CD4-positive, alpha-beta T cell treated with Interleukin-4 for 4 hours (primary cell): ENCODE data around the gene PLEKHG5.
"Not testable (repeated sequence)": the region's sequence is repeated elsewhere in the genome, so short reads cannot be mapped to it uniquely, and the experiment has no call there.

Experiments
- DNase-seq: peaks from one replicate; pipeline ENCODE4 v3.0.0-alpha.2; 2020

Gene PLEKHG5

DNA sequence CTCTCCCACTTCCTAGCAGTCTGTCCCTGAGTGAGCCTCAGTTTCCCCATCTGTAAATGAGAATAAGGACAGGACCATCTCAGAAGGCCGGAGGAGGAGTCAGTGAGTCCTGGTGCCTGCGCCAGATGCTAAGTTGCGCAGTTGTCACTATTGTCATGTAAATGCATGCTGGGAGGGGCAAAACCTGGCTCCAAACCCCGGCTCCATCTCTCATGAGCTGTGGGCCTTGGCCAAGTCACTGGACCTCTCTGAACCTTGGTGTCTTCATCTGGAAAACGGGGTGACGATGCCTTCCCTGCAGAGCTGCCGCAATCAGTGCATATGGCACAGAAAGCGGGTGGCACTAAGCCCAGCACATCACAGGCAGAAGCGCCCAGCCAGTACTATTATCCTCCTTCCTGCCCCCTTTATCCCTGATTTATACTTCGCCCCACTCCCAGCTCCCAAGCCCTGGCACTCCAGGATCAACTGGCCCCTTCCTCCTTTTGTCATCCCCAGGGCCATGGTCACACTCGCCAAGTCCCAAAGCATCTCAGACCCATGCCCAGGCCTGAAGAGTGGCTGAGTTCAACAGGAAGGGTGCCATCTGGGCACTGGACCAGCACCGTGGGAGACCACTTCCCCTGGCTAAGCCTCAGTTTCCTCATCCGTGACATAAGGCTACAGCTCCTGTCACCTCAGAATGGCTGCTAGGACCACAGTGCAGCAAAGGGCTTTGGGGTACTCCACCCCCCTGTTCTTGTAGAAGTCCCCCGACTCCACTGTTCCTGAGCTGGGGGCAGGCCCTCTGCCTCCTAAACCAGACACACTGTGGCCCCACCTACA, 4.3 kb upstream of the PLEKHG5 start:
- no peak for DNase-seq

- no peak for DNase-seq
These were observed 3.6 kb upstream of the PLEKHG5 start for GRCh38 chr1:6495041-6495441.

- DNase-seq, result no peak
These were observed 3.2 kb upstream of the PLEKHG5 start for GRCh38 chr1:6494627-6495026.

- not testable (repeated sequence) for DNase-seq
These were observed 2.4 kb upstream of the PLEKHG5 start for GRCh38 chr1:6493834-6494223.

DNA sequence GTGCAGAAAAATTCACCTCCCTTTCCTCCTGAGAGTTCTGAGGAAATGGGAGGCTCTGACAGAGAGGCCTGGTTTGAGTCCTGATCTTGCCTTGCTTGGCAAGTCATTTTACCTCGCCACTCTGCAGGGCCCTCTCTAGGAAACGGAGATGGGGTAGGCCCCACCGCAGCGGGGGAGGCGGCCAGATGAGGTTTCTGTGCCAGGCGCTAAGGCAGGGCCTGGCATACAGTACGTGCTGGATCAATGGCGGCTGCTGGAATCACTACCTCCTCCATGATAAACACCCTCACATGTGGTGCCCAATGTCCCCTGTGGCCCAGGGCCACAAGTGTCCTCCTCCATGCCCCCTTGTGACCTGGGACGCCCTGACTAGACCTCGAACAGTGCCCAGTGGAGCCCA, 499 bp upstream of the PLEKHG5 start:
- no peak for DNase-seq

GRCh38 chr1:6491081-6491449, 402 bp downstream of the PLEKHG5 start:
- DNase-seq, result no peak

DNA sequence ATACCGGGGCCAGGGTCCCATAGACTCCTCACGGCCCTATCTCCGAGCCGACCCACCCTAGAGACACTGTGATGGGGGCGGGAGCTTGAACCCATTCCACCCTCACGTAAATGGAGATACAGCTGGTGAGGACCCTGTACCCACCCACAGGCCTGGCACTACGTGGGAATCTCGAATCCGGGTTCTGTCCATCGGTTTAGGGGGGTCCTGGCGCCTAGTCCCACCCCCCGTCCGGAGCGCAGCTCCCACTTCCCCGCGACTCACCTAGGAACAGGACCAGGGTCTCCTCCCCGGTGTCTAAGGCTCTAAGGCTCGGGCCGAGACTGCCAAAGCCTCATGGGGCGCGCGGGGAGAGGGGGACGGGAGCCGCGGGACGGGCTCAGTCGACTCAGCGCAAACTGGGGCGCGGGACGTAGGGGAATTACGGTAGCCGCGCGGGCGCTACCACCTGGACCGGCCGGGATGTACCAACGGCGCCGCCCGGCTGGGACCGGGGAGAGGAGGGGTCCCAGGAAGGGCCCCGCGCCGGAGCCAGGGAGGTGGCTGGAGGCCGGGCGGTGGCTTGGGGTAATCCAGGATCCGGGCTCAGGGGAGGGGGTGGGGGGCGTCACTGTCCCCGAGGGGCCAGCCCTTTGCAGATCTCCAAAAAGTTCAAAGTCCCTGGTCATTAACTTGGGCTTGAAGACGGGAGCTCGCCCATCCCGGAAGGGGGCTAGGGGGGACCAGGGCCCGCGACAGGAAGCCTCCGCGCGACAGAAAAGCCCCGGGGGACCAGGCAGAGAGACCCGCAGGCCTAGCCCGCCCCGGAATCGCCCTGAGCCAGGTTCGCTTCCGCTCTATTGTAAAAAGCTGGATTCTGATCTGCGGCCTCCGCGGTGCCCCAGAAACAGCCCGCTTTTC, 1.0 kb downstream of the PLEKHG5 start:
- peak; percentile 39 for DNase-seq

DNA sequence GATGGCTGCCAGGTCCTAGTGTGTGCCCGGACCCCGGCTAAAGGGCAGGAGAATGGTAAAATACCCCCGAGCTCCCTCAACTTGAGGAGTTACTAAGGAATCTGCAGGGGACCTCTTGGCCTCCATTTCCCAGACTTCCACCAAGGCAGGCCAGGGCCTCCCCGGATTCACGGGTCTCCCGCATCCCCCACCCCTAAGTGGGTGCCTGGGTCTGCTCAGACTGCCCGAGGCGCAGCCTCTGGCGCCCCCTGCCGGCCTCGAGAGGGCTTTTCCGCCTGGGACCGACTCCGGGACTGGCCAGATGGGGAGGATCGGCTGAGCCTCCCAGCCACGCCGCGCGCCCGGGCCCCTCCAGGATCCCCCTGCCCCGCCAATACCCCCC, 1.7 kb downstream of the PLEKHG5 start:
- peak; percentile 67 for DNase-seq

GRCh38 chr1:6489383-6489765, 2.1 kb downstream of the PLEKHG5 start:
- no peak for DNase-seq

GRCh38 chr1:6488602-6489382, 2.7 kb downstream of the PLEKHG5 start:
- DNase-seq, result no peak

DNA sequence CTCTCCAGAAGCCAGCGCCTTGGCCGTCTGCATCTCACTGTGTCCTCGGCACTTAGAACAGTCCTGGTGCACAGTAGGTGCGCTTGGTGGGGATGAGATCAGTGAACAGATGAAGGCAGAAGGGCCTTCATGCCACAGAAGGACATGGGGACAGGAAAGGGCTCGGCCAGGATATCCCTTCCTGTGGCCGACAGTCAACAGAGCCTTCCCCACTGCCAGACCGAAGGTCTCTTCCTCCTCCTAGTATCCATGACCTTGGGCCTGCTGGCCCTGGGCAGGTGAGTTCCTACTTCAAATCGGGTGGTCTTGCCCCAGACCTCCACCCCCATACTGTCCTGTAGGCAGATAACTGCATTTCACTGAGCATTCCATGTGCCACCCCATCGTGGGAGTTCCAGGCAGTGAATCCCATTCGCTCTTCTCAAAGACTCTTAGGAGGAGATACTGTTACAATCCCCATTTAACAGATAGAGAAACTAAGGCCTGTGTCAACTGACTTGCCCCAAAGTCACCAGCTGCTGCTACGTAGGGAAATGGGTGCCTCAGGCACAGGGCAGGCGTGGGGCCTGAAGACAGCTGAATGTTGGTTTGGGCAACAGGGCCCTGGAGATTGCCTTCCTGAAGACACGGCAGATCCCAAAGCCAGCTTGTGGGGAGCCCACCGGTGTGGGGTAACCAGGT, 3.5 kb downstream of the PLEKHG5 start:
- no peak for DNase-seq

- DNase-seq, result peak; percentile 80
These were observed 4.9 kb downstream of the PLEKHG5 start for GRCh38 chr1:6486433-6487011.

GRCh38 chr1:6485168-6486101, 6.0 kb downstream of the PLEKHG5 start:
- DNase-seq, result no peak

GRCh38 chr1:6484826-6485167, 6.7 kb downstream of the PLEKHG5 start:
- DNase-seq, result no peak

- no peak for DNase-seq
These were observed 7.7 kb downstream of the PLEKHG5 start for GRCh38 chr1:6483761-6484117.

- no peak for DNase-seq
These were observed 8.3 kb downstream of the PLEKHG5 start for GRCh38 chr1:6483017-6483760.

DNA sequence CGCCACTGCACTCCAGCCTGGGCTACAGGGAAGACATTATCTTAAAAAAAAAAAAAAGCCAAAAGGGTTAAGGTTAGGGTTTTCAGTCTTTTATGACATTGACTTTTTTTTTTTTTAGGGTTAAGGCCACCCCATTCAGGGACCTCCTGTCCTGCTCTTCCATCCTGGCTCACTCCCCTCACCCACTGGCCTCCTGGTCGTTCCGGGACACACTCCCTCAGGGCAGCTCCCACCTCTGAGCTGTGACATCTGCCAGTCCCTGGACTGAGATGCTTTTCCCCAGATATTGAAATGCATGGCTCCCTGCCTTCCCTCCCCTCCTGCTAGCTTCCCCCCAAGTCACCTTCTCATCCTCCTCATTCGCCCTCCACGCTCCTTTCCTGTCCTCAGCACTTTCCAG, 9.6 kb downstream of the PLEKHG5 start:
- no peak for DNase-seq

DNA sequence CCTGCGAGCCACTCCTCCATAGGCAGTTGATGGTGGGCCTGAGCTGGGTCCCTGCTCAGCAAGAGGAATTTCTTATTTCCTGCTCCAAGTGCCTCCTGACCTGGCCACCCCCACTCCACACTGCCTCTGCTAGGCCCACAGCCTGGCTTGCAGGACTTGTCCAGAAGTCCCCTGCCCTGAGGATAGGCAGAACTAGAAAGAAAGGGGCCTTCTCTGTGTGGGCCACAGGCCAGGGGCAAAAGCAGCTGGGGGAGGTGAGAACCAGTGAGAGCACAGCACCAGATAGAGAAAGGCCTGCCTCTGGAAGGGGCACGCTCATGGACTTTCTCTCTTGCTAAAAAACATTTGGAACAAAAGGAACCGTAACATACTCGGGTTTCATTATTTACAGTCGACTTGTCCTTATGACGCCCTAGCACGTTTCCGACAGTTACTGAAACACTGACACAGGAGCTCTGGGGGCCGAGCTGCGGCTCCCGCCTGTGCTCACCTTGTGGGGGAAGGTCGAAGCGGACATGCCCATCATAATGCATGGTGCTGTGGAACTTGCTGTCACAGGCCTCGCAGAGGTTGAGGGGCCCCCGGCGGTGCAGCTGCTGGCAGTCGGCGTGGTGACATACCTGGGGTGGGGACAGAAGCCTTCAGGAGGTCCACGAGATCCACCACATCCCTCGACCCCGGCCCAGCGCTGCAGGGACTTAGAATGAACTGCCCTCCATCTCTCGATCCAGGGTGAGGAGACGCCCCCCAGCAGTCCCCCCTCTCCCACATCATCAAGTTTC, 14.2 kb downstream of the PLEKHG5 start:
- DNase-seq, result no peak

DNA sequence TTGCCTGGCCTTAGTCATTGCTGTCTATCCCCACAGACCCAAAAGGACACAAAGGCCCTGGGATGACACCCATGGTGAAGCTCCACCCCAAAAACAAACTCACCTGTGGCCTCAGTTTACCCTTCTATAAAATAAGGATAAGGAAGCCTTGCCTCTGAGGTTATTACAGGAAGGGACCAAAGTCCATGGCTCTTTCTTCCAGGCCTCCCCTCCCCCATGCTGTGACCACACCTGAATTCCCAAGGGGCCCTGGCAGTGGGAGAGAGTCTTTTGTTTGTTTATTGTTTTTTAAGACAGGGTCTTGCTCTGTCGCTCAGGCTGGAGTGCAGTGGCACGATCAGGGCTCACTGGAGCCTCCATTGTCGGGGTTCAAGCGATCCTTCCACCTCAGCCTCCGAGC, 15.0 kb downstream of the PLEKHG5 start:
- no peak for DNase-seq
